C4-2B (cell line): Measurements from ENCODE around the gene DPPA3.

Source experiments
- CTCF ChIP-seq: fragments of 450-650 bp; conservative IDR thresholded peaks from 2 replicates; pipeline ENCODE4 v1.5.1; 2017; ENCODE audit warnings: mild to moderate bottlenecking
- ZFX ChIP-seq: fragments of 450-650 bp; IDR thresholded peaks from 2 replicates; pipeline ENCODE4 v1.6.1; 2017

DNA sequence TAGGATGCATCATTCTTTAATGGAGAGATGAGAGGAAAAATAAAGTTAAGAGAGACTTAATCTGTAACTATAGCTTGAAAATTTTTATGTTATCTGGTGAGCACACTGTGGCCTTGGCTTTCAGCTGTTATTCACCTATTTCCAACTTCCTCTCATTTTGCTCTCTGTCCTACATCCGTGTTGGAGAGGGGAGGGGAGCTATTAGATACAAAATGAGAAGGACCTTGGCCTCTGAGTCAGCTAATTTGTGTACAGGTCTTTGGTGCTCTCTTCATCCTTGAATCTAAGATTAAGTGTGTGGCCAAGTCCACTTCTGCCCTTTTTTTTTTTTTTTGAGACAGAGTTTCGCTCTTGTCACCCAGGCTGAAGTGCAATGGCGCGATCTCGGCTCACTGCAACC lies 44.6 kb upstream of the DPPA3 start:
- TF ChIP-seq CTCF: no peak
- TF ChIP-seq ZFX: no peak
